GM23248 (cell line): ENCODE results near the gene KDM5B.

Experiments used
- EZH2 ChIP-seq: fragments of 200-600 bp; sonication (generic); IDR thresholded peaks from 2 replicates; pipeline ENCODE4 v1.6.1; 2018; ENCODE audit warnings: antibody characterized with exemption, mild to moderate bottlenecking; ENCODE audit not compliant: insufficient read depth, poor library complexity, severe bottlenecking
- EZH2phosphoT487 ChIP-seq: fragments of 200-600 bp; sonication (generic); IDR thresholded peaks from 2 replicates; pipeline ENCODE4 v1.6.1; 2018; ENCODE audit warnings: antibody characterized with exemption, moderate library complexity, mild to moderate bottlenecking, low read depth; ENCODE audit not compliant: insufficient read depth

DNA sequence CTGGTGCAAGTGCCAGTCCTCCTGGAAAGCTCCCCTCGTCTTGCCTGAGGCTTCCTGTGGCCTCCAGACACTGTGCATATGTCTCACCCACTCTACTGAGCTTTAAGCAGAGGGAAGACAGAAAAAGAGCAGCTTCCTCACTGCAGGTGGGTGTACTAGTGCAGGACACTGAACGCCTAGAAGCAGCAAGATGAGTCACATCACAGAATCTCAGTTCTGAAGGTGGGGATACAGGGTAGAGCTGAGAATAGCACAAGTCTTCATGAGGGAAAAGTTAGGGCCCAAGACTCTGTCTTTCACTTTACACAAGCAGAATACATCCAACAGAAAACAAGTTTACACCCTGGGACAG, 39.9 kb upstream of the KDM5B start:
- no peak for TF ChIP-seq EZH2
- TF ChIP-seq EZH2phosphoT487: no peak
